Measurements from ENCODE around the gene PHF1.
"Not testable (repeated sequence)": the region's sequence is repeated elsewhere in the genome, so short reads cannot be mapped to it uniquely, and the experiment has no call there.

Gene PHF1

GRCh38 chr6:33410711-33411631 lies at the start of gene PHF1:
Gene PHF1 (plus strand): TSS chr6:33411014. CDS start chr6:33412264, 1,250 bp downstream.
- DNase-seq (ENCODE audit: low read depth): peak; percentile 86

GRCh38 chr6:33363486-33363885 lies 47.3 kb upstream of the PHF1 start:
- DNase-seq (ENCODE audit: low read depth); H3K4me3 ChIP-seq (replicated peaks; ENCODE audit: low read depth, low read length): not testable (repeated sequence)

More at GRCh38 chr6:33410711-33411631, at the start of gene PHF1:
- no peak for TF ChIP-seq CTCF (IDR thresholded peaks at IDR 0.05; ENCODE audit: low read length, missing control alignments)
- peak within 1 kb of the TSS; percentile 72 for H3K4me3 ChIP-seq (replicated peaks; ENCODE audit: low read depth, low read length)

- DNase-seq (ENCODE audit: low read depth): peak; percentile 50
- H3K4me3 ChIP-seq (replicated peaks; ENCODE audit: low read depth, low read length): not testable (repeated sequence)
Observed at GRCh38 chr6:33364475-33365205, 46.2 kb upstream of the PHF1 start.

GRCh38 chr6:33365206-33365971 lies 45.4 kb upstream of the PHF1 start:
- DNase-seq (ENCODE audit: low read depth); H3K4me3 ChIP-seq (replicated peaks; ENCODE audit: low read depth, low read length): not testable (repeated sequence)

- no peak for TF ChIP-seq CTCF (IDR thresholded peaks at IDR 0.05; ENCODE audit: low read length, missing control alignments)
- H3K4me3 ChIP-seq (replicated peaks; ENCODE audit: low read depth, low read length): no peak overlapping the region
Observed at GRCh38 chr6:33367009-33367714, 43.7 kb upstream of the PHF1 start.

GRCh38 chr6:33367715-33368025 lies 43.1 kb upstream of the PHF1 start:
- DNase-seq (ENCODE audit: low read depth); H3K4me3 ChIP-seq (replicated peaks; ENCODE audit: low read depth, low read length): not testable (repeated sequence)

More at GRCh38 chr6:33367009-33367714, 43.7 kb upstream of the PHF1 start:
- DNase-seq (ENCODE audit: low read depth): no peak

- not testable (repeated sequence) for H3K4me3 ChIP-seq (replicated peaks; ENCODE audit: low read depth, low read length); DNase-seq (ENCODE audit: low read depth)
Observed at GRCh38 chr6:33371901-33372300, 38.9 kb upstream of the PHF1 start.

GRCh38 chr6:33372526-33373123 lies 38.2 kb upstream of the PHF1 start:
- DNase-seq (ENCODE audit: low read depth): no peak
- TF ChIP-seq CTCF (IDR thresholded peaks at IDR 0.05; ENCODE audit: low read length, missing control alignments): no peak
- H3K4me3 ChIP-seq (replicated peaks; ENCODE audit: low read depth, low read length): no peak overlapping the region

Data from fibroblast of pulmonary artery (primary cell).